ENCODE results near the gene KIF20B.
"Not testable (repeated sequence)": the region's sequence is repeated elsewhere in the genome, so short reads cannot be mapped to it uniquely, and the experiment has no call there.

KIF20B gene

GRCh38 chr10:89782470-89782869 lies 81.1 kb downstream of the KIF20B start:
- no peak for DNase-seq

GRCh38 chr10:89783406-89783805 lies 82.0 kb downstream of the KIF20B start:
- DNase-seq, result no peak

- no peak for DNase-seq
These were observed 83.7 kb downstream of the KIF20B start for GRCh38 chr10:89785095-89785494.

- no peak for DNase-seq
These were observed 87.9 kb downstream of the KIF20B start for GRCh38 chr10:89789188-89789877.

GRCh38 chr10:89792187-89792586 lies 90.8 kb downstream of the KIF20B start:
- no peak for DNase-seq

GRCh38 chr10:89793649-89794254 lies 92.4 kb downstream of the KIF20B start:
- peak; percentile 66 for DNase-seq

GRCh38 chr10:89795840-89796239 lies 94.5 kb downstream of the KIF20B start:
- no peak for DNase-seq

GRCh38 chr10:89798092-89798491 lies 96.7 kb downstream of the KIF20B start:
- DNase-seq, result no peak

GRCh38 chr10:89799573-89799972 lies 98.2 kb downstream of the KIF20B start:
- no peak for DNase-seq

- no peak for DNase-seq
These were observed 104.2 kb downstream of the KIF20B start for GRCh38 chr10:89805599-89806013.

- no peak for DNase-seq
These were observed 107.5 kb downstream of the KIF20B start for GRCh38 chr10:89808842-89809241.

- DNase-seq, result no peak
These were observed 108.4 kb downstream of the KIF20B start for GRCh38 chr10:89809766-89810165.

GRCh38 chr10:89810908-89811525 lies 109.6 kb downstream of the KIF20B start:
- DNase-seq, result no peak

- DNase-seq, result no peak
These were observed 112.2 kb downstream of the KIF20B start for GRCh38 chr10:89813546-89813945.

GRCh38 chr10:89814278-89814677 lies 112.9 kb downstream of the KIF20B start:
- DNase-seq, result no peak

GRCh38 chr10:89815049-89815853 lies 113.9 kb downstream of the KIF20B start:
- DNase-seq, result no peak

- DNase-seq, result not testable (repeated sequence)
These were observed 117.6 kb downstream of the KIF20B start for GRCh38 chr10:89819008-89819407.
